Activated T-helper 17 cell treated with anti-CD3 and anti-CD28 coated beads, Interleukin-2, amount 50 U/mL, for 72 hours (primary cell): ENCODE measurements around the gene SDK1. TPM values are rescaled to one million over a fixed set of nuclear protein-coding genes. Genes with fewer than 3 reads are reported as not detected.

Source experiments
- ATAC-seq: fragments of 150-1000 bp; cut with Tn5 transposase; replicated peaks from 2 replicates; pipeline ENCODE4 v1.10.0; 2021; ENCODE audit warnings: mild to moderate bottlenecking, moderate library complexity
- H3K27ac Mint-ChIP-seq: one replicate; pipeline ENCODE4 v1.8.0; 2022; ENCODE audit warnings: mixed read lengths
- H3K27me3 Mint-ChIP-seq: one replicate; pipeline ENCODE4 v1.8.0; 2022; ENCODE audit warnings: mixed read lengths
- H3K36me3 Mint-ChIP-seq: one replicate; pipeline ENCODE4 v1.8.0; 2022; ENCODE audit warnings: low read depth, mild to moderate bottlenecking, mixed read lengths
- H3K4me1 Mint-ChIP-seq: one replicate; pipeline ENCODE4 v1.8.0; 2022; ENCODE audit warnings: mixed read lengths
- H3K4me3 Mint-ChIP-seq: one replicate; pipeline ENCODE4 v1.8.0; 2022; ENCODE audit warnings: mild to moderate bottlenecking, mixed read lengths
- H3K9me3 Mint-ChIP-seq: one replicate; pipeline ENCODE4 v1.8.0; 2022; ENCODE audit warnings: mixed read lengths
- total RNA-seq, 2 donors: library from RNA; stranded (reverse); gene quantifications; one replicate each; pipeline ENCODE4 v1.2.3, GENCODE V29; 2022

Gene SDK1
- total RNA-seq, 2 donors from 2014 or later, result 0.06 to 1.1 TPM

DNA sequence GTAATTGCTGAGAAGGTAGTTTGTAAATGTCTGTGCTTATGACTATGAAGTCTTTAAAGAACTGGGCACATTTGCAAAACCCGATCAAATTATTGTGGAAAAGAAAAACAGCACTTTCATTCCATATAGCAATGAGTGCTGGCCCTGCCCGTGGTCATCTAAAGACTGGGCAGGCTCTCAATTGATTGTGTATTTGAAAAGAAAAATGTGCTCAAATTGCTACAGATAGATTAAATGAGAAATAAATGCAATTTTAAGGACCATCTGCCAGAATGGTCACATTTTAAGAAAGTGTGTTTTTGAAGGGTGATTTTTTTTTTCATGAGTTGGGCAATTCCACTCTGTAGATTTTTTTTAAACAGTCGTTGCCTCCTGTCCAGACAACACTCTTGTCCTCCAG is 672.2 kb downstream of the SDK1 start:
- H3K4me3 Mint-ChIP-seq, result no peak overlapping the region
- no peak for ATAC-seq
- H3K4me1 Mint-ChIP-seq, result no peaks in the 10 kb centered on the region
- H3K27me3 Mint-ChIP-seq, result peaks cover 7% of the 10 kb centered on the region
- no peak overlapping the region for H3K27ac Mint-ChIP-seq
- H3K9me3 Mint-ChIP-seq, result no peaks in the 10 kb centered on the region
- H3K36me3 Mint-ChIP-seq, result no peaks in the 10 kb centered on the region

DNA sequence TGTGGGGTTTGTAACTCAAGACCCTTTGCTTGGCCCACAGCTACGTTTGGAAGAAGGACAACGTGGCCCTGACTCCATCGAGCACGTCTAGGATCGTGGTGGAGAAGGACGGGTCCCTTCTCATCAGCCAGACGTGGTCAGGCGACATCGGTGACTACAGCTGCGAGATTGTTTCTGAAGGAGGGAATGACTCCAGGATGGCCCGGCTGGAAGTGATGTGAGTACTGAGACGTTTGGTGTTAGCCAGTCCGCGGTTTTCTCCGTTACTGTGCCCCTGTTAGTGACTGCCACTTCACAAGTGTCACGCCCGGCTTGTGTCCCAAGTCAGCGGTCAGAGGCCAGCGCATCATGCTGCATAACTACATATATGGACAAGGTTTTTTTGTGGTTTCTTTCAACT is 673.3 kb downstream of the SDK1 start:
- no peaks in the 10 kb centered on the region for H3K4me1 Mint-ChIP-seq
- peaks cover 3% of the 10 kb centered on the region for H3K27me3 Mint-ChIP-seq
- no peak for ATAC-seq
- no peaks in the 10 kb centered on the region for H3K36me3 Mint-ChIP-seq
- H3K4me3 Mint-ChIP-seq, result no peak overlapping the region
- no peaks in the 10 kb centered on the region for H3K9me3 Mint-ChIP-seq
- no peak overlapping the region for H3K27ac Mint-ChIP-seq

DNA sequence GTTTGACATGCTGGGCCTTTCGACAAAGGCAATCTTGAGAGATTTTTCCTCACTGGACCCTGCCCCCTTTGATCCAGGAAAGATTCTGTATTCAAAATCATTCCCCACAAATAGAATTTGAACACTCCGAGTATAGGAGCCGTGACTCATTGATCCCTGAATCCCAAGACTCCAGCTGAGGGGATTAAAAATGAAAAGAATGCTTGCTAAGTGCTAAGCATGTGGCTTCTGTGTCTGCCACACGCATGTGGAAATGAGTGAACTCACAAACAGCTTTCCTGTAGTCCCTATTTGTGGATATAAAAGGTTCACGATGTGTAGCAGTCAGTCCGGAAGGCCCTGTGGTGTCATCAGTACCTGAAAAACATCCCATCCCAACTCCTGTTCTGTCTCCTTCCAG is 674.3 kb downstream of the SDK1 start:
- Mint-ChIP-seq H3K27me3 (peaks cover 3% of the 10 kb centered on the region), H3K9me3 (no peaks in the 10 kb centered on the region)
- ATAC-seq, result no peak

DNA sequence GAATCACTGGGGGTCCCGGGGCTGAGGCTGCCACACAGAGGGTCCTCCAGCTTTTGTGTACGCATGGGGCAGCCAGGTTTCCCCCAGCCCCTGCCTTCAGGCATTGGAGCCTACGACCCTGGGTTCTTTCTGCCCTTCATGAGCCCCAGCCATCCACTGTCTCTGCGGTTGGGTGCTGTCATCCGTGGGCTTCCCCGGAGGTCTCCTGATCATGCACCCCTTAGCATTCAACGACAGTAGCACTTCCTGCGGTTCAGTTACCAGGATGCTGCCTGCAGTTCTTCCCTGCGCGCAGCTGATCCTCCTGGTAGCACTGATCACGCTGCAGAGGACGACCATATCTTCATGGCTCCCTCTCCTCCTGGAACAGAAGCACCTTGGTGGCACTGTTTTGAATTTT is 676.3 kb downstream of the SDK1 start:
- Mint-ChIP-seq H3K36me3 (no peaks in the 10 kb centered on the region), H3K4me3 (no peak overlapping the region), H3K27me3 (no peaks in the 10 kb centered on the region), H3K27ac (no peak overlapping the region), H3K9me3 (no peaks in the 10 kb centered on the region), H3K4me1 (no peaks in the 10 kb centered on the region)
- ATAC-seq, result no peak

More for the DNA sequence above, 674.3 kb downstream of the SDK1 start:
- Mint-ChIP-seq H3K4me1 (no peaks in the 10 kb centered on the region), H3K36me3 (no peaks in the 10 kb centered on the region), H3K27ac (no peak overlapping the region), H3K4me3 (no peak overlapping the region)

DNA sequence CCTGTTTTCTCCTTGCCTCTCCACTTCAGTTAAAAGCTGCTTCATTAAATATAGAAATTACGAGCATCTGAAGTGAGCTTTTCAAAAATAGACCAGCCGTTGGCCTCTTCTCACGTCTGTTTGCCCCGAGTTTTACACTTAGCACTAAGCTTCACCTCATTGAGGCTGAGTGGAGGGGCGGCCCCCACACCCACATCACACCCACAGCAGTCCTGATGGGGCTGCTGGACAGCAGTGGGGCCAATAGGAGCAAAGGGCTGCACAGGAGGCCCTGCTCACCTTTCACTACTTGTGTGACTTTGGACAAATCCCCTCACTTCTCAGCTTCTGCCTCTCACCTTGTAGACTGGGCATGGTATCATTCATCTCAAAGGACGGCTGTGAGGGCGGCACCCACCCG is 677.8 kb downstream of the SDK1 start:
- Mint-ChIP-seq H3K4me1 (no peaks in the 10 kb centered on the region), H3K9me3 (no peaks in the 10 kb centered on the region), H3K4me3 (no peak overlapping the region), H3K27ac (no peak overlapping the region), H3K27me3 (no peaks in the 10 kb centered on the region), H3K36me3 (no peaks in the 10 kb centered on the region)
- no peak for ATAC-seq

DNA sequence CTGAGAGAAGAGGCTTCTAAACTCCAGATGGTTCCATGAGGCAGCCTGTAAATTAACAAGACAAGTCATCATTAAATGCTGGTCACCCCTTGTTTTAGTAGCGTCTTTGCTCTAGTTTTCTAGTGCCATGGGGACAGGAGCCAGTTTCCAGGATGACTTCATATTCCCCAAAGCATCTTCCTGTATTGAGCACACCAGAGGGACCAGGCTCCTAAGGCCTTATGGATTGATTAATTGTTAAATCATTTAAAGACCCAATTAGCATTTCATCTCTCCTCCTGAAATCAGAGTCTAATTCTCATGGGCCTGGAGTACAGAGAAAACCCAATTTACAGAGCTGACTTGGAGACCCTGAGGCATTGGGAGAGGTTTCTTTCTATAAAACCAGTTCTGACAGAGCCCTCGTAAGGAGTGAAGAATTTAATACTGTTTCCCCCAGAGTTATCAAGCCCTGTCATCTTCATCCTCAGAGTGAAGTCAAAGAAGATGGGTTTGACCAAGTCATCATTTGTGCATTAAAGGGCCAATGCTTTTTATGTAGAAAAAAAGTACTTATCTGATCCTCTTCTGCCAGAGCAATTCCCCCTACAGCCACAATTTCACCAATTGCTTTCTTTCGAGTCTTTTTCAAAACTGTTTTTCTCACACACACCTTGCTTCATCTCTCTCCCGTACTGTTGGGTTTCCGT is 678.7 kb downstream of the SDK1 start:
- Mint-ChIP-seq H3K36me3 (no peaks in the 10 kb centered on the region), H3K4me3 (no peak overlapping the region), H3K4me1 (no peaks in the 10 kb centered on the region), H3K9me3 (no peaks in the 10 kb centered on the region), H3K27ac (no peak overlapping the region), H3K27me3 (no peaks in the 10 kb centered on the region)
- no peak for ATAC-seq

DNA sequence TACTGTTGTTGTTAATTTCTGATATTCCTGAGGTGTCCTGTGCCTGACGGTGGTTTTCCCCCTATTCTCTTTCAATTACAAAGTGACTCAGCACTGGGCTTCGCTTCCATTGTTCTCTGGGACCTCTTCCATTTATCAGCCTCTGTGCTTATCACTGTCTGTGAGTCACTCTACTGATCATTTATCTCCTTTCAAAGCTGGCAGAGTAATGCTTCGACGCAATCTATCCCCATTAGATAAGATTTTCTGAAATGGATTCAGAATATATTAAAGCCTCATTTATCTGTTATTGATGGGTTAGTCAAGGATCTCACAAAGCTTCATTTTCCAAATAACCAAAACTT is 679.2 kb downstream of the SDK1 start:
- no peaks in the 10 kb centered on the region for H3K27me3 Mint-ChIP-seq
- no peaks in the 10 kb centered on the region for H3K36me3 Mint-ChIP-seq
- no peaks in the 10 kb centered on the region for H3K9me3 Mint-ChIP-seq
- no peak for ATAC-seq
- no peak overlapping the region for H3K27ac Mint-ChIP-seq
- H3K4me3 Mint-ChIP-seq, result no peak overlapping the region
- H3K4me1 Mint-ChIP-seq, result no peaks in the 10 kb centered on the region

DNA sequence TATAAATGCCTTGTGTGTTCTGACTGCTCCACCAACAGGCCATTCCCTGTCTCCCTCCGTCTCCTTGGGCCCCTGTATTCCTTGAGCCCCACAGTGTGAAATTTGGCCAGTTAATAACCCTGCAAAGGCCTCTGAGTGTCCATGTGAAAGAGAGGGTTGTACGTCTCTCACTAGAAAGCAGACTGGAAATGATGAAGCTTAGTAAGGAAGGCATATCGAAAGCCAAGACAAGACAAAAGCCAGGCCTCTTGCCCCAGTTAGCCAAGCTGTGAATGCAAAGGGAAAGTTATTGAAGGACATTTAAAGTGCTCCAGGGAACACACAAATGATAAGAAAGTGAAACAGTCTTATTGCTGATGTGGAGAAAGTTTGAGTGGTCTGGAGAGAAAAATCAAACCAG is 680.2 kb downstream of the SDK1 start:
- H3K4me3 Mint-ChIP-seq, result no peak overlapping the region
- no peak for ATAC-seq
- H3K9me3 Mint-ChIP-seq, result no peaks in the 10 kb centered on the region
- no peaks in the 10 kb centered on the region for H3K36me3 Mint-ChIP-seq
- H3K4me1 Mint-ChIP-seq, result no peaks in the 10 kb centered on the region
- no peaks in the 10 kb centered on the region for H3K27me3 Mint-ChIP-seq
- H3K27ac Mint-ChIP-seq, result no peak overlapping the region

DNA sequence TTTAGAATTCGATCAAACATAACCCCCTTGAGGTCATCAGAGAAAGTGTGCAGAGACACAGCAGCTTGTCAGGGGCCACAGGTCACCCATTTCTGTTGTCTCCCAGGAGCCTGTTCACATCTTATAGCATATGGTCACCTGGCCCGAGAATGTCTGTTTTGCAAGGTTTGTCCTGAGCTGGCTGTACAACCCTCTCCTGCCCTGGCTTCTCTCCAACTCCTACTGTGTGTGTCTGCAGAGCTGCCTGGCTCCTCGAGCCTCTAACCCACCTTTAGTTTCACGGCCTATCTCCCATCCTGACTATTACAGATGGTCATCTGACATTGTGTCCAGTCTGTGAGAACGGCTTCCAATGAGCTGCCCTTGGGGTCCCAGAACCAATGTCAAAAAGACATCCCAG is 683.4 kb downstream of the SDK1 start:
- no peak for ATAC-seq
- Mint-ChIP-seq H3K27ac (no peak overlapping the region), H3K36me3 (no peaks in the 10 kb centered on the region), H3K27me3 (no peaks in the 10 kb centered on the region), H3K4me1 (no peaks in the 10 kb centered on the region), H3K9me3 (no peaks in the 10 kb centered on the region), H3K4me3 (no peak overlapping the region)

DNA sequence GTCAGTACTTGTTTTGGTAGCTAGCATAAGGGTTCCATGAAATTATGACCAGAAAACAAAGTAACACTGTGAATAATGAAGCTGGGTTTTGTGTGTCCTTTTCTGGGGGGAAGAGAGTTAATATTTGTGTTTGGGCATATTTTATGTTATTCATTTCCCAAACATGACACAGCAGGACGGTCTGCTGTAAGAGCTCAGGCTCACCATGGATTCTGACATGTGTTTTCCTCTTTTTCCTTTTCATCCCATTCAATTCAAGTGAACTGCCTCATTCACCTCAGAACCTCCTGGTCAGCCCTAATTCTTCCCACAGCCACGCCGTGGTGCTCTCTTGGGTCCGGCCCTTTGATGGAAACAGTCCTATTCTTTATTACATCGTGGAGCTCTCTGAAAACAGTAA is 685.9 kb downstream of the SDK1 start:
- Mint-ChIP-seq H3K27ac (no peak overlapping the region), H3K36me3 (no peaks in the 10 kb centered on the region), H3K27me3 (no peaks in the 10 kb centered on the region), H3K9me3 (no peaks in the 10 kb centered on the region), H3K4me1 (no peaks in the 10 kb centered on the region), H3K4me3 (no peak overlapping the region)
- ATAC-seq, result no peak

DNA sequence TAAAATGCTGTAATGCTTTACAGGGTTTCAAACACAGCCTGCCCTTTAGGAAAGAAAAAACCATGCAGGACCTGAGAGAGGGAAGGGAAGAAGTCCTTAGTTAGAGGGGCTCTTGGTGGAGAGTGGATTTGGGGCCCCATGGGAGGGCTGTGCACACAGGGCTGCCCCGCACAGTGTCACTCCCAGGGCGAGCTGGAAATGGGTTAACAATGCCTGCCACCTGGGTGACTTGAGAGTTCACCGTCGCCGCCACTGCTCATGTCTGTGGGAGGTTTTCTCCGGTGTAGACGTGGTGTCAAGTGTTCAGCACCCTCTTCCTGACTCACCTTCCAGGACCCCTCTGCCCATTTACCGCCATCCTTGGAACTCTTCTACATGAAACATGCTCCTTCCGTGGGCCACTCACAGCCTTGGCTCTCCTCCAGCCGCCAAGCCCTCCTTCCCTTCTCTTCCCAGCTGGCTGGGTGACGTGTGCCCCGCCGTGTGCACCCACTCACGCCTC is 686.4 kb downstream of the SDK1 start:
- H3K27ac Mint-ChIP-seq, result no peak overlapping the region
- ATAC-seq, result no peak
- no peaks in the 10 kb centered on the region for H3K36me3 Mint-ChIP-seq
- no peaks in the 10 kb centered on the region for H3K27me3 Mint-ChIP-seq
- no peaks in the 10 kb centered on the region for H3K9me3 Mint-ChIP-seq
- no peak overlapping the region for H3K4me3 Mint-ChIP-seq
- H3K4me1 Mint-ChIP-seq, result no peaks in the 10 kb centered on the region

DNA sequence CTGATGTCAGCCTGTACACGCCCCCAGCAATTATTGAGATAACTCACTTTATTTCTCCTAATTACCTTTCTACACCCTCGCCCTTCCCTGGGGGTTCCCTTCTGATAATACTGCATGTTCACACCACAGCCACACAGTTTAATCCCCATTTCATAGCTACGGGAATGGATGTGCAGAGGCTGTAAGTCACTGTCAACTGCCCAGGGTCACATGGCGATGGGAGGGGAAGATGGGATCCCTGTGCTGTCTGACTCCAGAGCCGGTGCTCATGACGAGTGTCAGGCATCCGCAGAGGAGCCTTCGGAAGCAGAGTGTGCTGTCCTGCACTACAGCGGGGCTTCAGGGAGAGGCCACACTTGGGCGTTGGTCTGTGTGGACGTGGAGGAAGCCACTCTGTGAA is 688.7 kb downstream of the SDK1 start:
- Mint-ChIP-seq H3K27ac (no peak overlapping the region), H3K9me3 (no peaks in the 10 kb centered on the region), H3K36me3 (no peaks in the 10 kb centered on the region), H3K27me3 (peaks cover 8% of the 10 kb centered on the region), H3K4me1 (no peaks in the 10 kb centered on the region), H3K4me3 (no peak overlapping the region)
- no peak for ATAC-seq

DNA sequence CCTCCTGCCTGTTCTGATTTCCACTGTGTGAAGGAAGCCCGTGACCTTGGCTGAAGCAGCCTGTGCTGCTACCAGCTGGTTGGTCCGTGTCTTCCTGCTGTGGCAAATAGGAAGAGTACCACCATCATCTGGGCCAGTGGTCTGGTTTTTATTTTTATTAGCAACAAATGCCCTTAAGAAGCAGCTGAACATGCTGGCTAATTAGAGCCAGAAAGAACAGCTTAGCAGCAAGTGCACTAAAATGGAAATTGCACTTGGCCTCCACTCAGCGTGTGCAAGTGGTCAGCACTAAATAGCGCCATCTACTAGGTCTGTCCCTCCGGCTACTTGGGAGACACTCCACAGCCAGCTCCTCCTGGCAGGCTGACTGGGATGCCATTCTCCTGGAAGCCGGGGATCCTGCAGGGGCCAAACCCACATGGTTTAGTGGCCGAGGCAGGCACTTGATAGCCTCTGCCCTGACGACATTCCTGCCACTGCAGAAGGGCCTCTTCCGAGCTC is 690.7 kb downstream of the SDK1 start:
- ATAC-seq, result no peak
- H3K36me3 Mint-ChIP-seq, result no peaks in the 10 kb centered on the region
- no peak overlapping the region for H3K4me3 Mint-ChIP-seq
- no peaks in the 10 kb centered on the region for H3K4me1 Mint-ChIP-seq
- no peaks in the 10 kb centered on the region for H3K9me3 Mint-ChIP-seq
- H3K27ac Mint-ChIP-seq, result no peak overlapping the region
- H3K27me3 Mint-ChIP-seq, result peaks cover 17% of the 10 kb centered on the region

DNA sequence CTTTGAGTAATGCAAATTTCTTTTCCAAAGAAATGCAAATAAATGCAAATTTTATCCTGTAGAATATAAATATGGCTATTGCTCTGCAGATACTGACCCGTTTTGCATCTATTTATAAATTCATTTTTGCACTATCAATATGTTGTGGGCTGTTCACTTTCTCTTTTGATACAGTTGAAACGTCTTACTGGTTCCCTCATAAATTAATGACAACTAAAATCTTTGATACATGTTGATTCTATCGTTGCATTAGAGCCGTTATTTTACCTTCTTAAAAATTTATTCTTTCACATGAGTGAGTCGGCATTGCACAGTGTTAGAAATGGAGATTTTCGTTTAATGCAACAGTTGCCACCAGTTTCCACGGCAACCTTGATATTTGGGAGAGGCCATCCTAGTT is 691.8 kb downstream of the SDK1 start:
- H3K27ac Mint-ChIP-seq, result no peak overlapping the region
- no peaks in the 10 kb centered on the region for H3K36me3 Mint-ChIP-seq
- H3K4me3 Mint-ChIP-seq, result no peak overlapping the region
- H3K27me3 Mint-ChIP-seq, result peaks cover 17% of the 10 kb centered on the region
- no peaks in the 10 kb centered on the region for H3K4me1 Mint-ChIP-seq
- ATAC-seq, result no peak
- H3K9me3 Mint-ChIP-seq, result no peaks in the 10 kb centered on the region

DNA sequence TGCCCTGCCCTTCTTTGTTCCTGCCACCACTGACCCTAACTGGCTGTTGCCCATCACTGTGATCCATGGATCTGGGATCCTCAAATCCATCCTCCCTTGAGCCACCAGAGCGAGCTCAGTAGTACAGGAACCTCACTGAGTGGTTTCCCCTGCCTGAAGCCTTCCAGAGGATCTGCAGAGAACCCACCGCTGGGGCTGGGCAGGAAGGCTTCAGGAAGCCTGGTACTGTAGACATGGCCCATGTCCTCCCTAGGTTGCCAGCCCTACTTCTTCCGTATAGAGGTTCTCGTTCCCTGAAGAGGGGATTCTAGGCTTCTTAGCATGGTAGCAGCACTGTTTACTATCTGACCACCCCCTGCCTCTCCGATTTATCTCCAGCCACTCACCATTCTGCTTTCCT is 693.7 kb downstream of the SDK1 start:
- no peak overlapping the region for H3K4me3 Mint-ChIP-seq
- H3K27ac Mint-ChIP-seq, result no peak overlapping the region
- ATAC-seq, result no peak
- peaks cover 24% of the 10 kb centered on the region for H3K27me3 Mint-ChIP-seq
- no peaks in the 10 kb centered on the region for H3K36me3 Mint-ChIP-seq
- H3K9me3 Mint-ChIP-seq, result no peaks in the 10 kb centered on the region
- no peaks in the 10 kb centered on the region for H3K4me1 Mint-ChIP-seq

DNA sequence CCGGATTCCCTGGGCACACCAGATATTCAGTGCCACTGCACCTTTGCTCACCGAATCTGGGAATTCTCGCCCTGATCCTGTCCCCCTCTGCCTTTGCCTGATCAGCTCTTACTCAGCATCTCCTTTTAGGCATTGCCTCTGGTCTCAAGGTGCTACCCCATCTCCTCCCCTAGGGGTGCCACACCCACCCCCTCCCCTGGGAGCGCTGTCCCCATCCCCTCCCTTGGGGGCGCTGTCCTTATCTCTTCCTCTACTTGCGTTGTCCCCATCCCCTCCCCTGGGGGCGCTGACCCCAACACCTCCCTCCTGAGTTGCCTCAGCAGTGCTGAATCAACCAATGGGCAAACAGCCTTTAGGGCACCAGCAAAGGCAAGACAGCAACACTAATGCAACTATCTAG is 694.1 kb downstream of the SDK1 start:
- Mint-ChIP-seq H3K4me3 (no peak overlapping the region), H3K27me3 (peaks cover 24% of the 10 kb centered on the region), H3K9me3 (no peaks in the 10 kb centered on the region), H3K4me1 (no peaks in the 10 kb centered on the region), H3K27ac (no peak overlapping the region), H3K36me3 (no peaks in the 10 kb centered on the region)
- no peak for ATAC-seq
